Smooth muscle cell (in vitro differentiated cells): ENCODE data around the gene APLN. TPM values are rescaled to one million over a fixed set of nuclear protein-coding genes. Genes with fewer than 3 reads are reported as not detected.

Source experiments
- DNase-seq: peaks from one replicate; lab custom pipeline; 2025; ENCODE audit not compliant: unreplicated experiment; lab: John Stamatoyannopoulos, UW
- H2AFZ ChIP-seq: fragments of 200-600 bp; sonication (generic); 2 replicates; pipeline ENCODE4 v1.6.0; 2016; ENCODE audit warnings: antibody characterized with exemption, low read depth, mild to moderate bottlenecking
- H3F3A ChIP-seq: fragments of 200-600 bp; sonication (generic); 2 replicates; pipeline ENCODE4 v1.6.0; 2017; ENCODE audit warnings: antibody characterized with exemption, low read depth
- H3K27ac ChIP-seq: fragments of 200-600 bp; sonication (generic); 2 replicates; pipeline ENCODE4 v1.5.1; 2016; ENCODE audit warnings: low read depth, mild to moderate bottlenecking
- H3K27me3 ChIP-seq: fragments of 200-600 bp; sonication (generic); 2 replicates; pipeline ENCODE4 v1.6.1; 2016; ENCODE audit warnings: low read depth, mild to moderate bottlenecking
- H3K36me3 ChIP-seq: fragments of 200-600 bp; sonication (generic); 2 replicates; pipeline ENCODE4 v1.5.1; 2016; ENCODE audit warnings: low read depth
- H3K4me1 ChIP-seq: fragments of 200-600 bp; sonication (generic); 2 replicates; pipeline ENCODE4 v1.5.1; 2016; ENCODE audit warnings: low read depth
- H3K4me2 ChIP-seq: fragments of 200-600 bp; sonication (generic); 2 replicates; pipeline ENCODE4 v1.6.0; 2016; ENCODE audit warnings: mild to moderate bottlenecking
- H3K4me3 ChIP-seq: fragments of 200-600 bp; sonication (generic); 2 replicates; pipeline ENCODE4 v1.5.1; 2016; ENCODE audit warnings: mild to moderate bottlenecking
- H3K79me2 ChIP-seq: fragments of 200-600 bp; sonication (generic); 2 replicates; pipeline ENCODE4 v1.6.0; 2016; ENCODE audit warnings: low read depth, mild to moderate bottlenecking
- H3K9ac ChIP-seq: fragments of 200-600 bp; sonication (generic); 2 replicates; pipeline ENCODE4 v1.6.0; 2016; ENCODE audit warnings: low read depth
- H3K9me3 ChIP-seq: fragments of 200-600 bp; sonication (generic); replicated peaks from 2 replicates; pipeline ENCODE4 v1.5.1; 2016; ENCODE audit warnings: low read depth
- H4K20me1 ChIP-seq: fragments of 200-600 bp; sonication (generic); 2 replicates; pipeline ENCODE4 v1.6.0; 2016; ENCODE audit warnings: low read depth
- WGBS: methylation state at CpG from one replicate; pipeline ENCODE4 v1.1.7; 2016; ENCODE audit warnings: low lambda C conversion rate; 5-methylcytosine and 5-hydroxymethylcytosine counted together
- polyA plus RNA-seq: library from polyadenylated mRNA; unstranded; fragments of >200 nt; fragmentation: Nextera tagmentation; extraction: Ambion mirVana; gene quantifications from 2 replicates; pipeline ENCODE4 v1.2.1, GENCODE V29; 2016
- total RNA-seq: library from RNA; depleted of rRNA; stranded (reverse); fragments of >200 nt; gene quantifications from 2 replicates; pipeline ENCODE4 v1.2.3, GENCODE V29; 2014
- TF ChIP-seq, protein P1 (sequence below): fragments of 200-600 bp; sonication (generic); IDR thresholded peaks from 2 replicates; pipeline ENCODE4 v1.5.1; 2017; ENCODE audit warnings: borderline replicate concordance, mild to moderate bottlenecking, antibody characterized with exemption; ENCODE audit not compliant: insufficient read depth, poor library complexity, severe bottlenecking

APLN gene
- total and polyA plus RNA-seq, 2 experiments from 2014 or later = 0.04 to 0.78 TPM

DNA sequence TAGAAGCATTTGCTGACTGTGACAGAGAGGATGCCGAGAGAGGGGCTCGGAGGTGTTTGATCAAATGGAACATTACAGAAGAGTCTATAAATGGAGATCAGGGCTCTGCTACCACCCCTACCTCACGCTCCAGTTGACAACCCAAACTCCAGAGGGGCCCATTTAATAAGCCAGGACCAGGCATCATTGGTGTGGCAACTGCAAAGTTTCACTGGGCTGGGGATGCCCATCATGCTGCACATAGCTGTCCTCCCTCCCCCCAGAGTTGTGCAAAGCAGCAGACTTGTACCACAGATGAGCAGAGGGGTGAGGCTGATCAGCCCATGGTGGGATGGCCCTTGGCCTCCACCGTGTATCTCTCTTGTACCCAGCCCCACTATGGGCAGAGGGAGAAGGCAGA, 45.8 kb upstream of the APLN start:
- H3K9ac ChIP-seq = no peak overlapping the region
- H3F3A ChIP-seq = no peaks in the 10 kb centered on the region
- H3K4me1 ChIP-seq = no peaks in the 10 kb centered on the region
- H3K36me3 ChIP-seq = no peaks in the 10 kb centered on the region
- DNase-seq = no peak
- WGBS = 79% methylated on average over 4 of the region's 4 CpGs
- H3K27me3 ChIP-seq = no peaks in the 10 kb centered on the region
- no peak overlapping the region for H3K4me2 ChIP-seq
- no peak overlapping the region for H3K4me3 ChIP-seq
- no peaks in the 10 kb centered on the region for H3K9me3 ChIP-seq
- no peak overlapping the region for H3K27ac ChIP-seq
- TF ChIP-seq, protein P1, sequence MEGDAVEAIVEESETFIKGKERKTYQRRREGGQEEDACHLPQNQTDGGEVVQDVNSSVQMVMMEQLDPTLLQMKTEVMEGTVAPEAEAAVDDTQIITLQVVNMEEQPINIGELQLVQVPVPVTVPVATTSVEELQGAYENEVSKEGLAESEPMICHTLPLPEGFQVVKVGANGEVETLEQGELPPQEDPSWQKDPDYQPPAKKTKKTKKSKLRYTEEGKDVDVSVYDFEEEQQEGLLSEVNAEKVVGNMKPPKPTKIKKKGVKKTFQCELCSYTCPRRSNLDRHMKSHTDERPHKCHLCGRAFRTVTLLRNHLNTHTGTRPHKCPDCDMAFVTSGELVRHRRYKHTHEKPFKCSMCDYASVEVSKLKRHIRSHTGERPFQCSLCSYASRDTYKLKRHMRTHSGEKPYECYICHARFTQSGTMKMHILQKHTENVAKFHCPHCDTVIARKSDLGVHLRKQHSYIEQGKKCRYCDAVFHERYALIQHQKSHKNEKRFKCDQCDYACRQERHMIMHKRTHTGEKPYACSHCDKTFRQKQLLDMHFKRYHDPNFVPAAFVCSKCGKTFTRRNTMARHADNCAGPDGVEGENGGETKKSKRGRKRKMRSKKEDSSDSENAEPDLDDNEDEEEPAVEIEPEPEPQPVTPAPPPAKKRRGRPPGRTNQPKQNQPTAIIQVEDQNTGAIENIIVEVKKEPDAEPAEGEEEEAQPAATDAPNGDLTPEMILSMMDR = no peak
- no peaks in the 10 kb centered on the region for H4K20me1 ChIP-seq
- H2AFZ ChIP-seq = no peak overlapping the region
- no peaks in the 10 kb centered on the region for H3K79me2 ChIP-seq

DNA sequence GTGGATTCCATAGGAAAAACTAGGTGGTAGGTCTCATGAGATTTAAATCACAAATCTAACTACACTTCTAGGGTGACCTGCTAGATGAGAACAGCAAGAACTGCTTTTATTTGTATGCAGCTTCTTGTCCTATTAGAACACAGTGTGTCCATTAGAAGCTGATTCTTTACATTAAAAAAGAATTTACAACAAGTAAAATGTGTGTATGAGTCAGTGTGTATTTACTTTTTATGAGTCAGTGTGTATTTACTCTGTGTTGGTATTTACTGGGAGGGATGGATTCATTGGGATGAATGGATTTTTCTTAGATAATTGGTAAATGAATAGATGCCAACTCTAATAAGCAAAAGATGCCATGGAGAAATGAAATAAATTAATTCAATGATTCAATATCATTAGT, 43.4 kb upstream of the APLN start:
- Histone ChIP-seq H3K36me3 (no peaks in the 10 kb centered on the region), H4K20me1 (no peaks in the 10 kb centered on the region), H3K4me3 (no peak overlapping the region), H3K4me2 (no peak overlapping the region), H3K9ac (no peak overlapping the region), H3K9me3 (no peaks in the 10 kb centered on the region), H3K27ac (no peak overlapping the region), H3K27me3 (no peaks in the 10 kb centered on the region), H3K4me1 (no peaks in the 10 kb centered on the region), H3F3A (no peaks in the 10 kb centered on the region), H2AFZ (no peak overlapping the region), H3K79me2 (no peaks in the 10 kb centered on the region)
- no peak for DNase-seq
- TF ChIP-seq, protein P1 = no peak

DNA sequence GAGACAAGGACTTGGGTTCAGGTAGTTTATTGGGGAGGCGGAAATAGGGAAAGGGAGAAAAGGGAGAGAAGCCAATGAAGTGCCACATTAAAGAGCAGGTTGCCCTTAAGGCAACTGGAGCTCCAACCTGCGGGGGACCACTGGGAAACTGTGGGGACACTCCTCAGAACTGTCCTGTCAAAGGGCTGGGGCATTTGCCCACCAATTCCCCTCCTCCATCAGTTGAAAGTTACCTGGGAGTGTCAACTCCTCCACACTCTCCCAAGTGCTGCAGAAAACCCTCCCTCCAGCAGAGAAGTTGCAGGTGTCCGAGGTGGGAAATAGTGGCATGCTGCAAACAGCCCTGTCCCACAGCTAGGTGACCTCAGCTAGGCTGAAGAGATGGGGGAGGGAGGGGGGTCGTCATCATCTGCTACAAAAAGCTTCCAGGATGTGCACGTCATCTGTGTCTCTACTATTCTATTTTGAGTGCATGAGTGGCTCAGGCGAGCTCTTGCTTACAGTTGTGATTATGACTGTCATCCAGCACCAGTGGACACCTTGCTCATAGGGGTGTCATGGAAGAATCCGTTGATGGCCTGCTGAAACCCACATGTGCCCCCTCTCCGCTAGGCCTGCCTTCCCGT, 42.6 kb upstream of the APLN start:
- no peaks in the 10 kb centered on the region for H3K36me3 ChIP-seq
- H3K4me3 ChIP-seq = no peak overlapping the region
- no peak overlapping the region for H3K27ac ChIP-seq
- no peak overlapping the region for H3K4me2 ChIP-seq
- no peaks in the 10 kb centered on the region for H3F3A ChIP-seq
- H3K4me1 ChIP-seq = no peaks in the 10 kb centered on the region
- no peak overlapping the region for H3K9ac ChIP-seq
- 60% methylated on average over 9 of the region's 9 CpGs for WGBS
- no peaks in the 10 kb centered on the region for H3K27me3 ChIP-seq
- DNase-seq = no peak
- TF ChIP-seq, protein P1 = no peak
- no peak overlapping the region for H2AFZ ChIP-seq
- H3K79me2 ChIP-seq = no peaks in the 10 kb centered on the region
- no peaks in the 10 kb centered on the region for H4K20me1 ChIP-seq
- no peaks in the 10 kb centered on the region for H3K9me3 ChIP-seq

GRCh38 chrX:129696463-129697155, 41.9 kb upstream of the APLN start:
- Histone ChIP-seq H3K9me3 (no peaks in the 10 kb centered on the region), H2AFZ (no peak overlapping the region), H3K4me3 (no peak overlapping the region), H3K36me3 (no peaks in the 10 kb centered on the region), H4K20me1 (no peaks in the 10 kb centered on the region), H3K79me2 (no peaks in the 10 kb centered on the region), H3K4me1 (no peaks in the 10 kb centered on the region), H3K27ac (no peak overlapping the region), H3K9ac (no peak overlapping the region), H3K27me3 (no peaks in the 10 kb centered on the region), H3K4me2 (no peak overlapping the region), H3F3A (no peaks in the 10 kb centered on the region)
- 50% methylated on average over 8 of the region's 8 CpGs for WGBS
- DNase-seq = no peak
- TF ChIP-seq, protein P1 = no peak
